Uterus (tissue), 4 donors: Measurements from ENCODE around the gene EOMES. TPM values are rescaled to one million over a fixed set of nuclear protein-coding genes. Genes with fewer than 3 reads are reported as not detected.

ENCODE experiments used
- DNase-seq, 2 donors: peaks; one replicate each; pipeline ENCODE4 v3.0.0-alpha.2; 2019 to 2020
- H3K27ac ChIP-seq, 2 donors: fragments of 200-600 bp; sonication (generic); 1 replicate in 1 of 2; 2 replicates in 1 of 2; pipeline ENCODE4 v1.5.1; 2016 to 2018
- H3K27me3 ChIP-seq, 2 donors: fragments of 200-600 bp; sonication (generic); one replicate each; pipeline ENCODE4 v1.5.1; 2018 to 2019; ENCODE audit warnings: control low read depth in 1 of 2
- H3K36me3 ChIP-seq, 2 donors: fragments of 200-600 bp; sonication (generic); one replicate each; pipeline ENCODE4 v1.5.1; 2019; ENCODE audit warnings: control low read depth in 1 of 2
- H3K4me1 ChIP-seq, 2 donors: fragments of 200-600 bp; sonication (generic); one replicate each; pipeline ENCODE4 v1.5.1; 2018 to 2019; ENCODE audit warnings: control low read depth in 1 of 2
- H3K4me3 ChIP-seq, 2 donors: fragments of 200-600 bp; sonication (generic); 1 replicate in 1 of 2; 2 replicates in 1 of 2; pipeline ENCODE4 v1.5.1; 2018 to 2019; ENCODE audit warnings: mild to moderate bottlenecking in 1 of 2
- H3K9me3 ChIP-seq, 2 donors: fragments of 200-600 bp; sonication (generic); one replicate each; pipeline ENCODE4 v1.5.1; 2019; ENCODE audit warnings: control low read depth in 1 of 2
- POLR2A ChIP-seq, 2 donors: fragments of 450-650 bp; IDR thresholded peaks; one replicate each; pipeline ENCODE4 v1.6.1; 2016; ENCODE audit warnings: antibody characterized with exemption in 2 of 2, mild to moderate bottlenecking in 1 of 2, moderate library complexity in 1 of 2
- intact Hi-C: fragments of 100-400 bp; cut with DNase I; formaldehyde crosslinking; loops from one replicate; pipeline ENCODE4 v1.15.1; 2023; ENCODE audit warnings: low total_unique reads
- total RNA-seq, 4 donors: library from RNA; depleted of rRNA in 3 of 4; stranded (reverse); fragments of >200 nt in 3 of 4; gene quantifications; one replicate each; pipeline versions ENCODE4 v1.1.0 to v1.2.4, GENCODE V29; 2014 to 2023
- TF ChIP-seq, protein P1 (sequence below), 4 experiments: fragments of 200-600 bp in 2 of 4; fragments of 450-650 bp in 2 of 4; sonication (generic) in 2 of 4; IDR thresholded peaks; one replicate each; pipeline ENCODE4 v1.5.1; 2016 to 2019; ENCODE audit warnings: antibody characterized with exemption in 4 of 4, mild to moderate bottlenecking in 2 of 4, moderate library complexity in 1 of 4
- donor health status: DM: yes; HTN: yes; CAD: no.

EOMES gene
- total RNA-seq, 4 donors from 2014 or later = 0.62 to 0.82 TPM; not detected in 2

DNA sequence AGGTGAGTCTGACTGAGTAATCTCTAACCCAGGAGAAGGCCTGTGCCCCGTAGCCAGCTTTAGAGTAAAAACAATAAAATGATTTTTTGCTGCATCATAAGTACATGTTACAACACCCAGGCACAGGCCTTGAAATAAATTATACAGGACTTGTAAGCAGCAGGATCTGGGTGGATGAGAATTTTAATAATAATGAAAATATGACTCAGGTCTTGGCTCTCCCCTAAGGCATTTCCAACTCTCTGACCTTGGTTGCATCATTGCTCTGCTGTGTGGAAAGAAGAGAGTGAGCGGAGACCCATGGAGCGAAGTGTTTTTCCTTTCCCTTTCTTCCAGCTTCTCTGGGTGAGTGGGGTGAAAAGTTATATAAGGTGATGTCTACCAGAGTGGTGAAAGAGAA lies 44.6 kb downstream of the EOMES start:
- H3K9me3 ChIP-seq = no peaks in the 10 kb centered on the region
- no peak overlapping the region for H3K27ac ChIP-seq
- intact Hi-C loops = no loop called here
- H3K36me3 ChIP-seq = no peaks in the 10 kb centered on the region
- no peaks in the 10 kb centered on the region for H3K4me1 ChIP-seq
- peak; percentile 18 to 38 for DNase-seq
- TF ChIP-seq, protein P1, sequence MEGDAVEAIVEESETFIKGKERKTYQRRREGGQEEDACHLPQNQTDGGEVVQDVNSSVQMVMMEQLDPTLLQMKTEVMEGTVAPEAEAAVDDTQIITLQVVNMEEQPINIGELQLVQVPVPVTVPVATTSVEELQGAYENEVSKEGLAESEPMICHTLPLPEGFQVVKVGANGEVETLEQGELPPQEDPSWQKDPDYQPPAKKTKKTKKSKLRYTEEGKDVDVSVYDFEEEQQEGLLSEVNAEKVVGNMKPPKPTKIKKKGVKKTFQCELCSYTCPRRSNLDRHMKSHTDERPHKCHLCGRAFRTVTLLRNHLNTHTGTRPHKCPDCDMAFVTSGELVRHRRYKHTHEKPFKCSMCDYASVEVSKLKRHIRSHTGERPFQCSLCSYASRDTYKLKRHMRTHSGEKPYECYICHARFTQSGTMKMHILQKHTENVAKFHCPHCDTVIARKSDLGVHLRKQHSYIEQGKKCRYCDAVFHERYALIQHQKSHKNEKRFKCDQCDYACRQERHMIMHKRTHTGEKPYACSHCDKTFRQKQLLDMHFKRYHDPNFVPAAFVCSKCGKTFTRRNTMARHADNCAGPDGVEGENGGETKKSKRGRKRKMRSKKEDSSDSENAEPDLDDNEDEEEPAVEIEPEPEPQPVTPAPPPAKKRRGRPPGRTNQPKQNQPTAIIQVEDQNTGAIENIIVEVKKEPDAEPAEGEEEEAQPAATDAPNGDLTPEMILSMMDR (IDR thresholded peaks at IDR 0.05) = no peak
- no peak for TF ChIP-seq POLR2A (IDR thresholded peaks at IDR 0.05)
- no peak overlapping the region for H3K4me3 ChIP-seq
- no peaks in the 10 kb centered on the region for H3K27me3 ChIP-seq

DNA sequence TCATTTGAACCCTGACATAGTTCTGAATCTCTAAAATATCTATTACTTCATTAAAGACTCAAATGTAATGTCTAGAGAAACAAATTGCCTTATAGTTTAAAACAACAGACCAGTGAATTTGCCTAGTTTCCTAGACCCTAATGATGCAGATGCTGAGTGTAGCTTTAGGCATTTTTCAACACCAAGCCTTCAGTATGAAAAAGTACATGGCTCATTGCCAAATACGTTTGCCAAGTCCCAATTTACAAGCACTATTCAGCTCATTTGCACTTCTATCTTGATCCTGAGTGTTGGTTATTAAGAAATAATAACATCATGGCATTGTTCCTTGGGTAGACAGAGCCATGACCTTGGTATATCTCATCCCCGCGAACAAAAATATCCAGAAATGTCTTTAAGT lies 46.8 kb downstream of the EOMES start:
- Histone ChIP-seq H3K4me3 (no peak overlapping the region), H3K9me3 (no peaks in the 10 kb centered on the region), H3K27me3 (no peaks in the 10 kb centered on the region), H3K27ac (no peak overlapping the region), H3K4me1 (no peaks in the 10 kb centered on the region), H3K36me3 (no peaks in the 10 kb centered on the region)
- TF ChIP-seq, protein P1 (IDR thresholded peaks at IDR 0.05) = no peak
- no peak for TF ChIP-seq POLR2A (IDR thresholded peaks at IDR 0.05)
- DNase-seq = no peak
- intact Hi-C loops = no loop called here

DNA sequence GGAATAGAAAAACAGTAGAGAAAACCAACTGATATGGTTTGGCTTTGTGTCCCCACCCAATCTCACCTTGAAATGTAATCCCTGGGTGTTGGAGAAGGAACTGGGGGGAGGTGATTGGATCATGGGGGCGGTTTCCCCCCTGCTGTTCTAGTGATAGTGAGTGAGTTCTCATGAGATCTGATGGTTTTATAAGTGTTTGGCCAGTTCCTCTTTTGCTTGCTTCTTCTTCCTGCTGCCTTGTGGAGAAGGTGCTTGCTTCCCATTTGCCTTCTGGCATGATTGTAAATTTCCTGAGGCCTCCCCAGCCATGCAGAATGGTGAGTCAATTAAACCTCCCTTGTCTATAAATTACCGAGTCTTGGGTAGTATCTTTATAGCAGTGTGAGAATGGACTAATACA lies 48.4 kb downstream of the EOMES start:
- intact Hi-C loops = no loop called here

DNA sequence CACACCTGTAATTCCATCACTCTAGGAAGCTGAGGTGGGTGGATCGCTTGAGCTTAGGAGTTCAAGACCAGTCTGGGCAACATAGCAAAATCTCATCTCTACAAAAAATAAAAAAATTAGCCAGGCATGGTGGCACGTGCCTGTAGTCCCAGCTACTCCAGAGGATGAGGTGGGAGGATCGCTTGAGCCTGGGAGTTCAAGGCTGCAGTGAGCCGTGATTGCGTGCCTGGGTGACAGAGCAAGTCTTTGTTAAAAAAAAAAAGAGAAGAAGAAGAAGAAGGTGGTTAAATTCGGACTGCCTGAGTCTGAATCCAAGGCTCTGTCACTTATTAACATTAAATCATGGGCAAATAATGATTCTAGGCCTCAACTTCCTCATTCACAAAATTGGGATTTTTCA lies 51.0 kb downstream of the EOMES start:
- no peak overlapping the region for H3K27ac ChIP-seq
- H3K4me3 ChIP-seq = no peak overlapping the region
- no peak for TF ChIP-seq POLR2A (IDR thresholded peaks at IDR 0.05)
- TF ChIP-seq, protein P1 (IDR thresholded peaks at IDR 0.05) = no peak
- no peaks in the 10 kb centered on the region for H3K4me1 ChIP-seq
- no peaks in the 10 kb centered on the region for H3K36me3 ChIP-seq
- intact Hi-C loops = no loop called here
- no peaks in the 10 kb centered on the region for H3K9me3 ChIP-seq
- DNase-seq = no peak
- no peaks in the 10 kb centered on the region for H3K27me3 ChIP-seq

More for the DNA sequence above, 48.4 kb downstream of the EOMES start:
- no peak for DNase-seq
- Histone ChIP-seq H3K27me3 (no peaks in the 10 kb centered on the region), H3K36me3 (no peaks in the 10 kb centered on the region), H3K4me1 (no peaks in the 10 kb centered on the region), H3K9me3 (no peaks in the 10 kb centered on the region), H3K27ac (no peak overlapping the region), H3K4me3 (no peak overlapping the region)
- TF ChIP-seq, protein P1 (IDR thresholded peaks at IDR 0.05) = no peak
- no peak for TF ChIP-seq POLR2A (IDR thresholded peaks at IDR 0.05)

DNA sequence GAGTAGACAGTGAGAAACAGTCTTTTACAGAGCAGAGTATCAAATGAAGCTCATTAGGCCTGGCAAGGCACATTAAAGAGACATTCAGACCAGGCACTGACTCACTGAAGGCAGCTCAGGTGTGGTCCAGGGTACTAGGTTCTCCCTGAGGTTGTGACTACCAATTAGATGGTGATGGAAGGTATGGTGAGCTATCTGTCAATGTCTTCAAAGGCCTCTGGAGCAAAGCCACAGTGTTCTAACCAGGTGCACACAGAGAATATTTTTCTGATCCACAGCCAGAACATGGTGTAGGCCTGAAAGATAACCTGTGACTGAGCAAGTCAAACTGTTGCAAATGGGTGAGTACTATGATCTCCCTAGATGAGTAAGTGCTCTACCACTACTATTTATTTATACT lies 51.5 kb downstream of the EOMES start:
- TF ChIP-seq POLR2A (IDR thresholded peaks at IDR 0.05) = no peak
- TF ChIP-seq, protein P1 (IDR thresholded peaks at IDR 0.05) = no peak
- intact Hi-C loops = no loop called here
- Histone ChIP-seq H3K27me3 (no peaks in the 10 kb centered on the region), H3K27ac (no peak overlapping the region), H3K36me3 (no peaks in the 10 kb centered on the region), H3K4me3 (no peak overlapping the region), H3K4me1 (no peaks in the 10 kb centered on the region), H3K9me3 (no peaks in the 10 kb centered on the region)
- no peak for DNase-seq
